HG02678 (cell line): ENCODE measurements around the gene INSRR.

Experiments used
- ATAC-seq: cut with Tn5 transposase; IDR thresholded peaks from one replicate; pipeline ENCODE4 v1.9.1; 2021; ENCODE audit warnings: mild to moderate bottlenecking, moderate library complexity; ENCODE audit not compliant: unreplicated experiment

The INSRR gene

GRCh38 chr1:156858959-156859522 lies at the start of gene INSRR:
TSS of gene INSRR (minus strand) at chr1:156859117. CDS start at chr1:156858621, 496 bp downstream.
- ATAC-seq = no peak

- ATAC-seq = no peak
Observed at GRCh38 chr1:156908541-156908940, 49.6 kb upstream of the INSRR start.

- no peak for ATAC-seq
Observed at GRCh38 chr1:156906206-156906906, 47.4 kb upstream of the INSRR start.

GRCh38 chr1:156905651-156906050 lies 46.7 kb upstream of the INSRR start:
- ATAC-seq = no peak

GRCh38 chr1:156905176-156905575 lies 46.3 kb upstream of the INSRR start:
- ATAC-seq = no peak

GRCh38 chr1:156904187-156904959 lies 45.5 kb upstream of the INSRR start:
- no peak for ATAC-seq

GRCh38 chr1:156903328-156904091 lies 44.6 kb upstream of the INSRR start:
- ATAC-seq = no peak

GRCh38 chr1:156901966-156902915 lies 43.3 kb upstream of the INSRR start:
- no peak for ATAC-seq

- no peak for ATAC-seq
Observed at GRCh38 chr1:156901590-156901900, 42.6 kb upstream of the INSRR start.

- ATAC-seq = no peak
Observed at GRCh38 chr1:156900896-156901589, 42.1 kb upstream of the INSRR start.

GRCh38 chr1:156899956-156900718 lies 41.2 kb upstream of the INSRR start:
- ATAC-seq = no peak

- no peak for ATAC-seq
Observed at GRCh38 chr1:156898971-156899664, 40.2 kb upstream of the INSRR start.

- no peak for ATAC-seq
Observed at GRCh38 chr1:156898161-156898566, 39.2 kb upstream of the INSRR start.

- no peak for ATAC-seq
Observed at GRCh38 chr1:156897078-156897825, 38.3 kb upstream of the INSRR start.

GRCh38 chr1:156896490-156897033 lies 37.6 kb upstream of the INSRR start:
- ATAC-seq = no peak

GRCh38 chr1:156895927-156896326 lies 37.0 kb upstream of the INSRR start:
- ATAC-seq = no peak

GRCh38 chr1:156895455-156895812 lies 36.5 kb upstream of the INSRR start:
- no peak for ATAC-seq
